ENCODE results near the gene PLOD2. TPM values are rescaled to one million over a fixed set of nuclear protein-coding genes. Genes with fewer than 3 reads are reported as not detected.

Gene PLOD2
- total and polyA plus RNA-seq, 7 donors, result 2.0 to 15.7 (median 7.5) TPM

GRCh38 chr3:146052056-146052790 lies 108.8 kb downstream of the PLOD2 start:
- Histone ChIP-seq H3K27ac (no peak overlapping the region), H3K36me3 (ENCODE audit: insufficient read depth in 1 of 2, low read depth in 1 of 2) (no peaks in the 10 kb centered on the region), H3K4me1 (no peaks in the 10 kb centered on the region), H3K27me3 (ENCODE audit: insufficient read depth in 3 of 3, low read length in 2 of 3) (no peaks in the 10 kb centered on the region), H3K4me3 (no peak overlapping the region), H3K9me3 (no peaks in the 10 kb centered on the region)
- ATAC-seq (no peak), DNase-seq (no peak)
- 85 to 95% (median 88%) methylated on average over 2 of the region's 2 CpGs for WGBS, 3 donors
- TF ChIP-seq CTCF (IDR thresholded peaks at IDR 0.05), result no peak
- intact Hi-C loops (cut with DNase I), result no loop called here

GRCh38 chr3:146050691-146051090 lies 110.3 kb downstream of the PLOD2 start:
- WGBS, 3 donors, result 65 to 72% (median 68%) methylated on average over 5 of the region's 5 CpGs
- no peak for TF ChIP-seq CTCF (IDR thresholded peaks at IDR 0.05)

GRCh38 chr3:146047485-146047884 lies 113.5 kb downstream of the PLOD2 start:
- H3K9me3 ChIP-seq, result no peaks in the 10 kb centered on the region
- intact Hi-C loops (cut with DNase I), result no loop called here
- no peaks in the 10 kb centered on the region for H3K36me3 ChIP-seq (ENCODE audit: insufficient read depth in 1 of 2, low read depth in 1 of 2)
- H3K27me3 ChIP-seq (ENCODE audit: insufficient read depth in 3 of 3, low read length in 2 of 3), result no peaks in the 10 kb centered on the region
- DNase-seq (no peak), ATAC-seq (no peak)
- no peak overlapping the region for H3K27ac ChIP-seq
- H3K4me3 ChIP-seq, result no peak overlapping the region
- no peak for TF ChIP-seq CTCF (IDR thresholded peaks at IDR 0.05)
- WGBS, 3 donors, result 87 to 93% (median 88%) methylated on average over 1 of the region's 1 CpG
- no peaks in the 10 kb centered on the region for H3K4me1 ChIP-seq

More at GRCh38 chr3:146050691-146051090, 110.3 kb downstream of the PLOD2 start:
- H3K27ac ChIP-seq, result no peak overlapping the region
- H3K4me3 ChIP-seq, result no peak overlapping the region
- DNase-seq, result no peak
- intact Hi-C loops (cut with DNase I), result no loop called here
- no peaks in the 10 kb centered on the region for H3K36me3 ChIP-seq (ENCODE audit: insufficient read depth in 1 of 2, low read depth in 1 of 2)
- no peaks in the 10 kb centered on the region for H3K9me3 ChIP-seq
- no peak for ATAC-seq
- H3K4me1 ChIP-seq, result no peaks in the 10 kb centered on the region
- no peaks in the 10 kb centered on the region for H3K27me3 ChIP-seq (ENCODE audit: insufficient read depth in 3 of 3, low read length in 2 of 3)

- ATAC-seq, result no peak
- Histone ChIP-seq H3K4me3 (no peak overlapping the region), H3K4me1 (no peaks in the 10 kb centered on the region), H3K27ac (no peak overlapping the region), H3K36me3 (ENCODE audit: insufficient read depth in 1 of 2, low read depth in 1 of 2) (no peaks in the 10 kb centered on the region), H3K9me3 (no peaks in the 10 kb centered on the region), H3K27me3 (ENCODE audit: insufficient read depth in 3 of 3, low read length in 2 of 3) (no peaks in the 10 kb centered on the region)
- no peak for TF ChIP-seq CTCF (IDR thresholded peaks at IDR 0.05)
- DNase-seq, result no peak
- intact Hi-C loops (cut with DNase I), result no loop called here
Observed at GRCh38 chr3:146044046-146044445, 116.9 kb downstream of the PLOD2 start.

- no peaks in the 10 kb centered on the region for H3K36me3 ChIP-seq (ENCODE audit: insufficient read depth in 1 of 2, low read depth in 1 of 2)
- DNase-seq, result no peak
- no peaks in the 10 kb centered on the region for H3K27me3 ChIP-seq (ENCODE audit: insufficient read depth in 3 of 3, low read length in 2 of 3)
- no peaks in the 10 kb centered on the region for H3K4me1 ChIP-seq
- no peak for TF ChIP-seq CTCF (IDR thresholded peaks at IDR 0.05)
- no peak for ATAC-seq
- H3K27ac ChIP-seq, result no peak overlapping the region
- intact Hi-C loops (cut with DNase I), result no loop called here
- no peaks in the 10 kb centered on the region for H3K9me3 ChIP-seq
- H3K4me3 ChIP-seq, result no peak overlapping the region
Observed at GRCh38 chr3:146040630-146041029, 120.4 kb downstream of the PLOD2 start.

Data from psoas muscle (tissue), 8 donors.